Body of pancreas (tissue), 4 donors: ENCODE measurements around the gene LMO7.

Experiments used
- CTCF ChIP-seq, 7 experiments: fragments of 450-650 bp in 4 of 7; fragments of 200-600 bp in 3 of 7; sonication (generic) in 3 of 7; IDR thresholded peaks; one replicate each; pipeline ENCODE4 v1.5.1; 2016 to 2019; ENCODE audit warnings: antibody characterized with exemption in 7 of 7
- POLR2A ChIP-seq, 3 donors: fragments of 450-650 bp; IDR thresholded peaks; one replicate each; pipeline ENCODE4 v1.6.1; 2016; ENCODE audit warnings: antibody characterized with exemption in 3 of 3, mild to moderate bottlenecking in 2 of 3

GRCh38 chr13:75788481-75788981, 152.4 kb downstream of the LMO7 start:
- TF ChIP-seq CTCF (IDR thresholded peaks at IDR 0.05): no peak
- no peak for TF ChIP-seq POLR2A (IDR thresholded peaks at IDR 0.05)
